Gastroesophageal sphincter (tissue), 4 donors: Measurements from ENCODE around the gene KIAA1614. TPM values are rescaled to one million over a fixed set of nuclear protein-coding genes. Genes with fewer than 3 reads are reported as not detected.

ENCODE experiments used
- ATAC-seq: fragments of 150-250 bp; one replicate; pipeline ENCODE4 v1.9.1; 2016; ENCODE audit warnings: mild to moderate bottlenecking, moderate library complexity
- H3K27ac ChIP-seq, 4 donors: fragments of 200-600 bp; sonication (generic) in 3 of 4; 1 replicate in 3 of 4; 2 replicates in 1 of 4; pipeline ENCODE4 v1.5.1; 2016 to 2019
- H3K27me3 ChIP-seq: fragments of 200-600 bp; sonication (generic); one replicate; pipeline ENCODE4 v1.5.1; 2019
- H3K36me3 ChIP-seq, 2 donors: fragments of 200-600 bp; sonication (generic); one replicate each; pipeline ENCODE4 v1.5.1; 2019; ENCODE audit warnings: control low read depth in 1 of 2
- H3K4me1 ChIP-seq, 3 donors: fragments of 200-600 bp; sonication (generic); 1 replicate in 2 of 3; 2 replicates in 1 of 3; pipeline ENCODE4 v1.5.1; 2016 to 2019; ENCODE audit warnings: control low read depth in 2 of 3
- H3K4me3 ChIP-seq, 2 donors: fragments of 200-600 bp; sonication (generic); one replicate each; pipeline ENCODE4 v1.5.1; 2019; ENCODE audit warnings: mild to moderate bottlenecking in 1 of 2, moderate library complexity in 1 of 2
- H3K9me3 ChIP-seq, 3 donors: fragments of 200-600 bp; sonication (generic); one replicate each; pipeline ENCODE4 v1.5.1; 2017 to 2019; ENCODE audit warnings: control low read depth in 2 of 3
- EP300 ChIP-seq: sonication (generic); formaldehyde crosslinking; IDR thresholded peaks from one replicate; pipeline ENCODE4 v1.6.1; 2017; ENCODE audit warnings: antibody characterized with exemption, mild to moderate bottlenecking
- POLR2A ChIP-seq, 2 donors: fragments of 450-650 bp; IDR thresholded peaks; one replicate each; pipeline ENCODE4 v1.6.1; 2017; ENCODE audit warnings: antibody characterized with exemption in 2 of 2, mild to moderate bottlenecking in 2 of 2, moderate library complexity in 1 of 2
- POLR2AphosphoS5 ChIP-seq: sonication (generic); formaldehyde crosslinking; IDR thresholded peaks from one replicate; pipeline ENCODE4 v1.6.1; 2017; ENCODE audit warnings: antibody characterized with exemption
- WGBS, 2 donors: methylation state at CpG; one replicate each; pipeline ENCODE4 v1.1.5; 2018; ENCODE audit warnings: low coverage in 1 of 2; 5-methylcytosine and 5-hydroxymethylcytosine counted together
- total RNA-seq, 4 donors: library from RNA; depleted of rRNA; stranded (reverse); fragments of >200 nt; gene quantifications; one replicate each; pipeline ENCODE4 v1.1.0, GENCODE V29; 2016
- TF ChIP-seq, protein P1 (sequence below), 4 experiments: fragments of 200-600 bp in 2 of 4; fragments of 450-650 bp in 2 of 4; sonication (generic) in 1 of 4; IDR thresholded peaks; one replicate each; pipeline ENCODE4 v1.5.1; 2017 to 2019; ENCODE audit warnings: antibody characterized with exemption in 4 of 4, mild to moderate bottlenecking in 2 of 4, moderate library complexity in 2 of 4

KIAA1614 gene
- total RNA-seq, 4 donors from 2014 or later = 11.2 to 30.9 (median 16.7) TPM

GRCh38 chr1:180962178-180962577, 49.5 kb downstream of the KIAA1614 start:
- WGBS, 2 donors = 65 to 86% methylated on average over 3 of the region's 4 CpGs
- Histone ChIP-seq H3K27me3 (no peaks in the 10 kb centered on the region), H3K9me3 (no peaks in the 10 kb centered on the region), H3K27ac (no peak overlapping the region), H3K4me1 (peaks cover 0 to 7% (median 0%) of the 10 kb centered on the region in 3 donors), H3K4me3 (no peak overlapping the region), H3K36me3 (peaks cover 0 to 26% of the 10 kb centered on the region in 2 donors)
- no peak for ATAC-seq
- TF ChIP-seq POLR2A (IDR thresholded peaks at IDR 0.05) (no peak), POLR2AphosphoS5 (no peak), EP300 (no peak)
- TF ChIP-seq, protein P1, sequence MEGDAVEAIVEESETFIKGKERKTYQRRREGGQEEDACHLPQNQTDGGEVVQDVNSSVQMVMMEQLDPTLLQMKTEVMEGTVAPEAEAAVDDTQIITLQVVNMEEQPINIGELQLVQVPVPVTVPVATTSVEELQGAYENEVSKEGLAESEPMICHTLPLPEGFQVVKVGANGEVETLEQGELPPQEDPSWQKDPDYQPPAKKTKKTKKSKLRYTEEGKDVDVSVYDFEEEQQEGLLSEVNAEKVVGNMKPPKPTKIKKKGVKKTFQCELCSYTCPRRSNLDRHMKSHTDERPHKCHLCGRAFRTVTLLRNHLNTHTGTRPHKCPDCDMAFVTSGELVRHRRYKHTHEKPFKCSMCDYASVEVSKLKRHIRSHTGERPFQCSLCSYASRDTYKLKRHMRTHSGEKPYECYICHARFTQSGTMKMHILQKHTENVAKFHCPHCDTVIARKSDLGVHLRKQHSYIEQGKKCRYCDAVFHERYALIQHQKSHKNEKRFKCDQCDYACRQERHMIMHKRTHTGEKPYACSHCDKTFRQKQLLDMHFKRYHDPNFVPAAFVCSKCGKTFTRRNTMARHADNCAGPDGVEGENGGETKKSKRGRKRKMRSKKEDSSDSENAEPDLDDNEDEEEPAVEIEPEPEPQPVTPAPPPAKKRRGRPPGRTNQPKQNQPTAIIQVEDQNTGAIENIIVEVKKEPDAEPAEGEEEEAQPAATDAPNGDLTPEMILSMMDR (IDR thresholded peaks at IDR 0.05) = no peak

- TF ChIP-seq POLR2AphosphoS5 = no peak
- no peak for TF ChIP-seq EP300
- TF ChIP-seq, protein P1 (IDR thresholded peaks at IDR 0.05) = no peak
- TF ChIP-seq POLR2A (IDR thresholded peaks at IDR 0.05) = no peak
- WGBS, 2 donors = 96% methylated on average over 10 of the region's 10 CpGs; no CpG with 5 or more reads in 1 of the 2 donors
- H3K4me1 ChIP-seq = peaks cover 0 to 7% (median 0%) of the 10 kb centered on the region in 3 donors
Observed at GRCh38 chr1:180964056-180964455, 51.4 kb downstream of the KIAA1614 start.

DNA sequence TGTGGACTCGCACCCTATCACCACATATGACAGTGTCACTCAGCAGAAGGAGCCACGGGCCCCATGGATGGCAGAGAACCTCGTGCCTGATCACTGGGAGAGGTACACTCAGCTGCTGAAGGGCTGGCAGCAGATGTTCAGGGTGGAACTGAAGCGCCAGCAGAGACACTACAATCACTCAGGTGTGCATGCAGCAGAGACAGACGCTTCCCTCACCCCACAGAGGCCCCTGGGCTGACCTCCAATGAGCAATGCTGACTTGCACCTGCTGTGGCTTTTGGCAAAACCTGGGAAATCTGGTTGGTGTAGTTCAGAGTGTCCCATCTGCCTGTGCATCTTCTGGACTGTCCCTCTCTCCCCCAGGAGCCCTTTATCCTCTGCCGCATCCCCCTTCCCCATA, 51.9 kb downstream of the KIAA1614 start:
- Histone ChIP-seq H3K27ac (no peak overlapping the region), H3K36me3 (peaks cover 0 to 30% of the 10 kb centered on the region in 2 donors), H3K4me1 (peaks cover 0 to 7% (median 0%) of the 10 kb centered on the region in 3 donors), H3K4me3 (no peak overlapping the region), H3K9me3 (no peaks in the 10 kb centered on the region), H3K27me3 (no peaks in the 10 kb centered on the region)
- ATAC-seq = no peak
- WGBS, 2 donors = 67 to 87% methylated on average over 2 of the region's 6 CpGs
- no peak for TF ChIP-seq POLR2AphosphoS5
- TF ChIP-seq POLR2A (IDR thresholded peaks at IDR 0.05) = no peak
- TF ChIP-seq, protein P1 (IDR thresholded peaks at IDR 0.05) = no peak
- no peak for TF ChIP-seq EP300

More at GRCh38 chr1:180964056-180964455, 51.4 kb downstream of the KIAA1614 start:
- Histone ChIP-seq H3K27me3 (no peaks in the 10 kb centered on the region), H3K27ac (no peak overlapping the region), H3K9me3 (no peaks in the 10 kb centered on the region), H3K36me3 (peaks cover 0 to 29% of the 10 kb centered on the region in 2 donors), H3K4me3 (no peak overlapping the region)
- no peak for ATAC-seq

DNA sequence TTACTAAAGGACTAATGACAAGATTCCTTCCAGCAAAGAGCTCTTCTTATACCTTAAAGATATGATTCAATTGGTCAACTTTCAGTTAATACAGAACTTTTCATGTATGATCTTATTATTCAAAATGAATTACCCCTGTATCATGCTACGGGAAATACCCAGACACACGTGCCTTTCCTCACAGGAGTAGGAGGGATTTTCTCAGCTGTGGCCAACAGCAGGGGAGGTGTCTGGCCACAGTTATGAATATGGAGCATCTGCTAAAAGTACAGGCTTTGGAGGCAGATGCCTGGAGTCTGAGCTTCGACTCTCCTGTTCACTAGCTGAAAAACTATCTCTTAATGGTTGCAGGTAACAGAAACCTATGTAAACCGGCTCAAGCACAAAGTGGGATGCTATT, 53.6 kb downstream of the KIAA1614 start:
- no peak for ATAC-seq
- Histone ChIP-seq H3K27ac (no peak overlapping the region), H3K4me3 (no peak overlapping the region), H3K36me3 (peaks cover 0 to 45% of the 10 kb centered on the region in 2 donors), H3K4me1 (peaks cover 0 to 7% (median 0%) of the 10 kb centered on the region in 3 donors), H3K27me3 (no peaks in the 10 kb centered on the region), H3K9me3 (no peaks in the 10 kb centered on the region)
- no peak for TF ChIP-seq EP300
- TF ChIP-seq, protein P1 (IDR thresholded peaks at IDR 0.05) = no peak
- WGBS, 2 donors = 69 to 84% methylated on average over 4 of the region's 4 CpGs

DNA sequence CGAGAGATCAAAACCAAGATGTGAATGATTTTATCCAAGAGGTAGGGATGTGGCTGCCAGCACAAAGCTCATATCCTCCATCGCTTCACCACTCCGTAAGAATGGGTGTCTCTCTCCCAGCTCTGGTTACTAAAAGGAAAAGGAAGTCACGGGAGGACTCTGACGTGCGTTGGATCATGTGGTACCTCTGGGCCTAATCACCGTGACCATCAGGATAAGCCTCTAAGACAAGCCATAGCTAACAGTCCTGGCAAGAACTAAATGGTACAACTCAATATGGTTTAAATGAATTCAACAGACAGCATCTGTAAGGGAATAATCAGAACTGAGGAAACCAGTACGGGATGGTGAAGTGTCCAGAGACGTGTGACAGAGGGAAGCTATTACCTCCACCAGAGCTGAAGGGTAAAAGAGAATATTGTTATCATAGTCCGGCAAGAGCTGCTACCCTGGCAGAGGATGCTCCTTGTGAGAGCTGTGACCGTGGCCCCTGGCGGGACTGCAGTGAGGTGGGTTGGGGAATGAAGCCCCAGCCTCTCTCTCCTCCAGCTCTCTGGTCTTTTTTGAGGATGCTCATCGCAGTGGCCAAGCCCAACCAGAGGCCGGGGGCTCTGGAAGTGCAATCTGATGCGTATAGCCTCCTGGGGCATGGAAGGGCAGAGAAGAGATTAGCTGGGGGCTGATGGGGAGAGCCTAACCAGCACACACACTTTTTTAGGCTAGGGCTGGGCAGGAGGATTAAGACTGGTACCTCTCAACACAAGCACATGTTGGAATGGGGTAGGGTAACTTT, 54.2 kb downstream of the KIAA1614 start:
- H3K4me3 ChIP-seq = no peak overlapping the region
- no peak overlapping the region for H3K27ac ChIP-seq
- H3K9me3 ChIP-seq = no peaks in the 10 kb centered on the region
- 86 to 91% methylated on average over 11 of the region's 15 CpGs for WGBS, 2 donors
- H3K36me3 ChIP-seq = peaks cover 0 to 49% of the 10 kb centered on the region in 2 donors
- TF ChIP-seq, protein P1 (IDR thresholded peaks at IDR 0.05) = no peak
- no peak for TF ChIP-seq POLR2A (IDR thresholded peaks at IDR 0.05)
- no peak for TF ChIP-seq EP300
- TF ChIP-seq POLR2AphosphoS5 = no peak
- peaks cover 0 to 7% (median 0%) of the 10 kb centered on the region in 3 donors for H3K4me1 ChIP-seq
- no peak for ATAC-seq
- no peaks in the 10 kb centered on the region for H3K27me3 ChIP-seq
